ENCODE measurements around the gene KCNG3.

GRCh38 chr2:42448163-42448562 is 45.6 kb downstream of the KCNG3 start:
- no peak for TF ChIP-seq POLR2A (IDR thresholded peaks at IDR 0.05; ENCODE audit: low read length)
- TF ChIP-seq GATA1 (IDR thresholded peaks at IDR 0.05; ENCODE audit: low read depth, low read length) = no peak

All from erythroblast (primary cell).